H9 (cell line): ENCODE data around the gene TMSB4X. TPM values are rescaled to one million over a fixed set of nuclear protein-coding genes. Genes with fewer than 3 reads are reported as not detected.

Experiments used
- DNase-seq: peaks from one replicate; pipeline ENCODE4 v3.0.0-alpha.2; 2017
- H2AFZ ChIP-seq: one replicate; pipeline ENCODE4 v1.6.1; 2013; ENCODE audit warnings: mild to moderate bottlenecking, low read length, control low read depth, moderate library complexity
- H2AK5ac ChIP-seq: 2 replicates; pipeline ENCODE4 v1.6.1; 2013; ENCODE audit warnings: low read length, control low read depth, mixed read lengths; ENCODE audit not compliant: insufficient read length
- H2BK120ac ChIP-seq: one replicate; pipeline ENCODE4 v1.6.1; 2013; ENCODE audit warnings: low read depth, mild to moderate bottlenecking, low read length, control low read depth, inconsistent platforms; ENCODE audit not compliant: poor library complexity, severe bottlenecking
- H2BK12ac ChIP-seq: 2 replicates; pipeline ENCODE4 v1.6.1; 2013; ENCODE audit warnings: low read length, control low read depth, mixed read lengths, low read depth; ENCODE audit not compliant: insufficient read length
- H2BK15ac ChIP-seq: 2 replicates; pipeline ENCODE4 v1.6.1; 2013; ENCODE audit warnings: low read depth, low read length, control low read depth
- H2BK20ac ChIP-seq: one replicate; pipeline ENCODE4 v1.6.1; 2013; ENCODE audit warnings: low read depth, mild to moderate bottlenecking, low read length, control low read depth, inconsistent platforms; ENCODE audit not compliant: poor library complexity, severe bottlenecking
- H2BK5ac ChIP-seq: 2 replicates; pipeline ENCODE4 v1.6.1; 2013; ENCODE audit warnings: low read length, control low read depth, mixed read lengths; ENCODE audit not compliant: insufficient read length
- H3K14ac ChIP-seq: 2 replicates; pipeline ENCODE4 v1.6.1; 2013; ENCODE audit warnings: low read length, control low read depth; ENCODE audit not compliant: insufficient read depth
- H3K18ac ChIP-seq: 2 replicates; pipeline ENCODE4 v1.6.1; 2013; ENCODE audit warnings: low read depth, mild to moderate bottlenecking, mixed read lengths, low read length, control low read depth; ENCODE audit not compliant: insufficient read length
- H3K23ac ChIP-seq: 2 replicates; pipeline ENCODE4 v1.6.1; 2013; ENCODE audit warnings: low read length, control low read depth, mixed read lengths, low read depth; ENCODE audit not compliant: insufficient read length
- H3K23me2 ChIP-seq: 2 replicates; pipeline ENCODE4 v1.6.1; 2013; ENCODE audit warnings: low read depth, mild to moderate bottlenecking, mixed read lengths, low read length, control low read depth; ENCODE audit not compliant: insufficient read length, poor library complexity, severe bottlenecking
- H3K27ac ChIP-seq: 2 replicates; pipeline ENCODE4 v1.5.1; 2013; ENCODE audit warnings: low read length, control low read depth, mixed read lengths, low read depth; ENCODE audit not compliant: insufficient read length
- H3K27me3 ChIP-seq: 2 replicates; pipeline ENCODE4 v1.6.1; 2013; ENCODE audit warnings: low read length, control low read depth, inconsistent platforms; ENCODE audit not compliant: insufficient read depth
- H3K4ac ChIP-seq: 2 replicates; pipeline ENCODE4 v1.6.1; 2013; ENCODE audit warnings: low read depth, mild to moderate bottlenecking, control low read depth, inconsistent platforms, low read length, moderate library complexity
- H3K4me1 ChIP-seq: 2 replicates; pipeline ENCODE4 v1.6.1; 2013; ENCODE audit warnings: low read length, control low read depth, inconsistent platforms; ENCODE audit not compliant: insufficient read depth
- H3K4me2 ChIP-seq: 2 replicates; pipeline ENCODE4 v1.6.1; 2013; ENCODE audit warnings: low read length, control low read depth, mixed read lengths; ENCODE audit not compliant: insufficient read length, insufficient read depth
- H3K56ac ChIP-seq: 2 replicates; pipeline ENCODE4 v1.6.1; 2013; ENCODE audit warnings: low read depth, mild to moderate bottlenecking, mixed read lengths, low read length, control low read depth; ENCODE audit not compliant: insufficient read length
- H3K79me1 ChIP-seq: 2 replicates; pipeline ENCODE4 v1.6.1; 2013; ENCODE audit warnings: low read depth, mild to moderate bottlenecking, moderate library complexity, low read length, control low read depth, inconsistent platforms; ENCODE audit not compliant: insufficient read depth, poor library complexity, severe bottlenecking
- H3K79me2 ChIP-seq: 2 replicates; pipeline ENCODE4 v1.6.1; 2013; ENCODE audit warnings: low read length, control low read depth, inconsistent platforms; ENCODE audit not compliant: insufficient read depth
- H3K9ac ChIP-seq: 2 replicates; pipeline ENCODE4 v1.6.1; 2013; ENCODE audit warnings: low read length, control low read depth, mixed read lengths; ENCODE audit not compliant: insufficient read length; ENCODE audit errors: extremely low read depth
- H3K9me3 ChIP-seq: one replicate; pipeline ENCODE4 v1.6.1; 2013; ENCODE audit warnings: low read depth, low read length, inconsistent platforms; ENCODE audit not compliant: control insufficient read depth
- H3T11ph ChIP-seq: one replicate; pipeline ENCODE4 v1.6.1; 2013; ENCODE audit warnings: mild to moderate bottlenecking, low read length, control low read depth, inconsistent platforms
- H4K20me1 ChIP-seq: one replicate; pipeline ENCODE4 v1.6.1; 2013; ENCODE audit not compliant: control insufficient read depth, insufficient read length, insufficient read depth
- H4K5ac ChIP-seq: 2 replicates; pipeline ENCODE4 v1.6.1; 2013; ENCODE audit warnings: low read depth, mild to moderate bottlenecking, mixed read lengths, low read length, control low read depth; ENCODE audit not compliant: insufficient read length
- H4K8ac ChIP-seq: replicated peaks from 2 replicates; pipeline ENCODE4 v1.6.1; 2013; ENCODE audit warnings: low read length, control low read depth, mixed read lengths, low read depth; ENCODE audit not compliant: insufficient read length
- H4K91ac ChIP-seq: 2 replicates; pipeline ENCODE4 v1.6.1; 2013; ENCODE audit warnings: low read depth, mild to moderate bottlenecking, moderate library complexity, mixed read lengths, low read length, control low read depth; ENCODE audit not compliant: insufficient read length
- H3K27ac Mint-ChIP-seq, 3 experiments: 2 replicates in 2 of 3; 3 replicates in 1 of 3; pipeline ENCODE4 v1.8.0; 2020 to 2021; ENCODE audit warnings: mixed read lengths in 3 of 3, mild to moderate bottlenecking in 1 of 3, moderate library complexity in 1 of 3
- H3K27me3 Mint-ChIP-seq: 2 replicates; pipeline ENCODE4 v1.8.0; 2021; ENCODE audit warnings: low read depth, mild to moderate bottlenecking, moderate library complexity, mixed read lengths
- H3K36me3 Mint-ChIP-seq, 3 experiments: 2 replicates in 2 of 3; 3 replicates in 1 of 3; pipeline ENCODE4 v1.8.0; 2020 to 2021; ENCODE audit warnings: low read depth in 3 of 3, mixed read lengths in 3 of 3; ENCODE audit not compliant: insufficient read depth in 1 of 3
- H3K4me1 Mint-ChIP-seq, 2 experiments: 2 replicates each; pipeline ENCODE4 v1.8.0; 2020; ENCODE audit warnings: mixed read lengths in 2 of 2
- H3K4me3 Mint-ChIP-seq, 2 experiments: 2 replicates in 1 of 2; 3 replicates in 1 of 2; pipeline ENCODE4 v1.8.0; 2020 to 2021; ENCODE audit warnings: mild to moderate bottlenecking in 2 of 2, mixed read lengths in 2 of 2, moderate library complexity in 1 of 2
- H3K9me3 Mint-ChIP-seq, 2 experiments: 2 replicates in 1 of 2; 3 replicates in 1 of 2; pipeline ENCODE4 v1.8.0; 2020; ENCODE audit warnings: mild to moderate bottlenecking in 2 of 2, mixed read lengths in 2 of 2, moderate library complexity in 1 of 2
- CTCF ChIP-seq: fragments of 200-600 bp; sonication (generic); conservative IDR thresholded peaks from 3 replicates; pipeline ENCODE4 v1.8.0; 2021; ENCODE audit warnings: antibody characterized with exemption, mild to moderate bottlenecking
- WGBS: extraction: QIAGEN DNeasy Blood & Tissue Kit; methylation state at CpG from one replicate; pipeline ENCODE4 v1.1.7; 2013; ENCODE audit warnings: missing lambda C conversion rate, low lambda C conversion rate, mixed read lengths; ENCODE audit not compliant: insufficient read length; ENCODE audit errors: extremely low coverage; 5-methylcytosine and 5-hydroxymethylcytosine counted together
- total RNA-seq: library from RNA; stranded (reverse); gene quantifications from 2 replicates; pipeline ENCODE4 v1.2.1, GENCODE V29; 2021

Gene TMSB4X
- total RNA-seq, 1 experiment from 2014 or later = 2,733 TPM

GRCh38 chrX:13013363-13014110 lies 38.6 kb downstream of the TMSB4X start:
- no peak overlapping the region for H2AFZ ChIP-seq
- no peak overlapping the region for H4K5ac ChIP-seq
- no peaks in the 10 kb centered on the region for H3K4me1 ChIP-seq
- no peak overlapping the region for H3K56ac ChIP-seq
- H3K23me2 ChIP-seq = no peaks in the 10 kb centered on the region
- H2AK5ac ChIP-seq = no peak overlapping the region
- H3K14ac ChIP-seq = no peak overlapping the region
- no peak overlapping the region for H2BK20ac ChIP-seq
- H3K4ac ChIP-seq = no peak overlapping the region
- no peak overlapping the region for H2BK12ac ChIP-seq
- no peaks in the 10 kb centered on the region for H3K9me3 ChIP-seq
- H3K23ac ChIP-seq = no peak overlapping the region
- no peaks in the 10 kb centered on the region for H3K79me1 ChIP-seq
- H3K18ac ChIP-seq = no peak overlapping the region
- Mint-ChIP-seq H3K27ac (no peak overlapping the region), H3K9me3 (peaks cover 55 to 68% of the 10 kb centered on the region in 2 experiments), H3K27me3 (0 out of 2 replicates have a peak, but pooled peaks cover 2% of the 10 kb centered on the region), H3K36me3 (peaks cover 2 to 5% (median 2%) of the 10 kb centered on the region in 3 experiments; a peak in 2 of 7 replicates), H3K4me3 (no peak overlapping the region), H3K4me1 (peaks cover 21 to 26% of the 10 kb centered on the region in 2 experiments)
- H3K9ac ChIP-seq = no peak overlapping the region
- no peak overlapping the region for H3T11ph ChIP-seq
- no peak overlapping the region for H2BK120ac ChIP-seq
- no peaks in the 10 kb centered on the region for H3K27me3 ChIP-seq
- DNase-seq = no peak
- no peaks in the 10 kb centered on the region for H4K20me1 ChIP-seq
- no peak overlapping the region for H3K4me2 ChIP-seq
- H2BK5ac ChIP-seq = no peak overlapping the region
- no peak overlapping the region for H4K91ac ChIP-seq
- H4K8ac ChIP-seq = no peak overlapping the region
- no peak overlapping the region for H2BK15ac ChIP-seq
- TF ChIP-seq CTCF = no peak
- no CpG with 5 or more reads among the region's 8 CpGs for WGBS
- H3K79me2 ChIP-seq = no peaks in the 10 kb centered on the region
- no peak overlapping the region for H3K27ac ChIP-seq
